ENCODE data around the gene FAAP20.

GRCh38 chr1:2242814-2243725 is 48.5 kb upstream of the FAAP20 start:
- TF ChIP-seq POLR2A (IDR thresholded peaks at IDR 0.05; ENCODE audit: low read depth, low read length) (no peak), POLR2AphosphoS5 (IDR thresholded peaks at IDR 0.05; ENCODE audit: low read depth, low read length) (no peak), TAF1 (IDR thresholded peaks at IDR 0.05; ENCODE audit: low read depth, low read length) (no peak), POU2F2 (IDR thresholded peaks at IDR 0.05; ENCODE audit: low read depth, low read length) (no peak)

Data from GM12891 (cell line).